Kidney epithelial cell (primary cell): ENCODE measurements around the gene CRBN. TPM values are rescaled to one million over a fixed set of nuclear protein-coding genes. Genes with fewer than 3 reads are reported as not detected.

ENCODE experiments used
- DNase-seq: peaks from one replicate; pipeline ENCODE4 v3.0.0-alpha.2; 2010; ENCODE audit warnings: low read depth
- H3K27me3 ChIP-seq: 2 replicates; pipeline ENCODE4 v1.6.0; 2011; ENCODE audit warnings: low read length; ENCODE audit not compliant: control insufficient read depth, insufficient read depth
- H3K36me3 ChIP-seq: 2 replicates; pipeline ENCODE4 v1.5.1; 2011; ENCODE audit warnings: low read length; ENCODE audit not compliant: control insufficient read depth, insufficient read depth
- H3K4me3 ChIP-seq: 2 replicates; pipeline ENCODE4 v1.5.1; 2011; ENCODE audit warnings: low read depth, mild to moderate bottlenecking, control low read depth, low read length
- CTCF ChIP-seq: IDR thresholded peaks from 2 replicates; pipeline ENCODE4 v1.5.1; 2011; ENCODE audit warnings: mild to moderate bottlenecking, moderate library complexity, low read length, control low read depth, inconsistent platforms; ENCODE audit not compliant: insufficient read depth, poor library complexity, severe bottlenecking
- total RNA-seq: library from RNA; depleted of rRNA; stranded (reverse); fragments of >200 nt; gene quantifications from 2 replicates; pipeline ENCODE4 v1.2.3, GENCODE V29; 2015

CRBN gene
- total RNA-seq, 1 donor from 2014 or later: 43.9 TPM

GRCh38 chr3:3209714-3210113 lies 30.2 kb upstream of the CRBN start:
- Histone ChIP-seq H3K36me3 (no peaks in the 10 kb centered on the region), H3K4me3 (no peak overlapping the region), H3K27me3 (no peaks in the 10 kb centered on the region)
- DNase-seq: no peak
- no peak for TF ChIP-seq CTCF

GRCh38 chr3:3209057-3209456 lies 29.6 kb upstream of the CRBN start:
- no peak overlapping the region for H3K4me3 ChIP-seq
- no peaks in the 10 kb centered on the region for H3K27me3 ChIP-seq
- TF ChIP-seq CTCF: no peak
- DNase-seq: no peak
- no peaks in the 10 kb centered on the region for H3K36me3 ChIP-seq

- TF ChIP-seq CTCF: no peak
- H3K36me3 ChIP-seq: no peaks in the 10 kb centered on the region
- no peak for DNase-seq
- H3K27me3 ChIP-seq: no peaks in the 10 kb centered on the region
- H3K4me3 ChIP-seq: no peak overlapping the region
These were observed 22.1 kb upstream of the CRBN start for GRCh38 chr3:3201611-3202010.

- no peaks in the 10 kb centered on the region for H3K36me3 ChIP-seq
- H3K27me3 ChIP-seq: no peaks in the 10 kb centered on the region
- no peak overlapping the region for H3K4me3 ChIP-seq
- peak; percentile 83 for TF ChIP-seq CTCF
- peak; percentile 25 for DNase-seq
These were observed 21.2 kb upstream of the CRBN start for GRCh38 chr3:3200632-3201212.

GRCh38 chr3:3199306-3199705 lies 19.8 kb upstream of the CRBN start:
- H3K4me3 ChIP-seq: no peak overlapping the region
- H3K27me3 ChIP-seq: no peaks in the 10 kb centered on the region
- H3K36me3 ChIP-seq: no peaks in the 10 kb centered on the region
- no peak for TF ChIP-seq CTCF
- DNase-seq: no peak

- Histone ChIP-seq H3K27me3 (no peaks in the 10 kb centered on the region), H3K36me3 (no peaks in the 10 kb centered on the region), H3K4me3 (no peak overlapping the region)
- peak; percentile 67 for TF ChIP-seq CTCF
- no peak for DNase-seq
These were observed 16.8 kb upstream of the CRBN start for GRCh38 chr3:3196148-3196861.
